Measurements from ENCODE around the gene BEST1. TPM values are rescaled to one million over a fixed set of nuclear protein-coding genes. Genes with fewer than 3 reads are reported as not detected.

The BEST1 gene
- total and polyA plus RNA-seq, 2 donors (not counting 3 experiments of a cell fraction or from before 2014, with no cell fraction given) = 0.04 TPM; not detected in 1

DNA sequence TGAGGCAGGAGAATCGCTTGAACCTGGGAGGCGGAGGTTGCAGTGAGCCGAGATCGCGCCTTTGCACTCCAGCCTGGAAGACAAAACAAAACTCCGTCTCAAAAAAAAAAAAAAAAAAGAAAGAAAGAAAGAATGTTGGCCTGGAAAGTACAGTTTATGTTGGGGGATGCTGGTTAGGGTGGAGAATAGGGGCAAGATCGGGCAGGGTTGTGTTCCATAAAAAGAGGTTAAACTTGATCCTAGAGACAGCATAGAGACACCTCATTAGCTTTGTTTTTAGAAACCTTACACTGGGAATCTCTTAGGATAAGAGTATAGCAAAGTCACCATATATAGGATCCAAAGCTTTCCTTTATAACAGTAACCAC is 19.2 kb downstream of the BEST1 start:
- Histone ChIP-seq H3K4me1 (ENCODE audit: control insufficient read depth, extremely low read depth, insufficient read depth, low read length) (peaks cover 66% of the 10 kb centered on the region), H4K20me1 (replicated peaks; ENCODE audit: control insufficient read depth, extremely low read depth, insufficient read depth, low read length) (no peaks in the 10 kb centered on the region), H3K9ac (replicated peaks; ENCODE audit: extremely low read depth, insufficient read depth, low read length) (no peak overlapping the region), H2AFZ (ENCODE audit: low read depth, low read length) (no peak overlapping the region), H3K4me3 (replicated peaks in 1 of 3; ENCODE audit: insufficient read depth in 1 of 3, low read depth in 1 of 3, low read length in 3 of 3) (no peak overlapping the region), H3K9me1 (replicated peaks; ENCODE audit: control insufficient read depth, extremely low read depth, insufficient read depth, low read length) (no peaks in the 10 kb centered on the region), H3K79me2 (ENCODE audit: control insufficient read depth, insufficient read depth, low read length) (peaks cover 39% of the 10 kb centered on the region), H3K4me2 (ENCODE audit: insufficient read depth, low read length) (peak overlapping the region; percentile 6), H3K27me3 (ENCODE audit: control insufficient read depth in 2 of 2, insufficient read depth in 2 of 2, low read length in 2 of 2) (no peaks in the 10 kb centered on the region), H3K36me3 (ENCODE audit: control insufficient read depth in 2 of 2, extremely low read depth in 1 of 2, insufficient read depth in 2 of 2, low read length in 2 of 2) (peaks cover 11% of the 10 kb centered on the region in 2 experiments), H3K9me3 (replicated peaks; ENCODE audit: control insufficient read depth, insufficient read depth, low read length) (no peaks in the 10 kb centered on the region), H3K27ac (ENCODE audit: insufficient read depth, low read depth, low read length) (peak overlapping the region; percentile 90)
- ChIA-PET POLR2A (interaction anchor here (0.5 to 1.2 kb wide), 2 partner anchors 54 to 56 kb away, joined by 3 read pairs; no protein-coding TSS in a partner anchor), CTCF (interaction anchor here (11.1 kb wide), 1 partner anchor 112 kb away, joined by 147 read pairs; no protein-coding TSS in a partner anchor)
- FAIRE-seq (no peak), DNase-seq (ENCODE audit: low read depth, low spot score) (no peak)
- dilution Hi-C loops (cut with MboI; ENCODE audit: extremely low pct_ligation_motif_present, low sequenced_read_pairs) (no loop called here), intact Hi-C loops (cut with micrococcal nuclease) (loop anchor here (5.0 kb wide), 1 partner anchor 152 kb away; the partner anchor contains the start of gene FADS1)
- BruUV-seq (replicated peaks) = no TSS peak
- TF ChIP-seq, protein P1, sequence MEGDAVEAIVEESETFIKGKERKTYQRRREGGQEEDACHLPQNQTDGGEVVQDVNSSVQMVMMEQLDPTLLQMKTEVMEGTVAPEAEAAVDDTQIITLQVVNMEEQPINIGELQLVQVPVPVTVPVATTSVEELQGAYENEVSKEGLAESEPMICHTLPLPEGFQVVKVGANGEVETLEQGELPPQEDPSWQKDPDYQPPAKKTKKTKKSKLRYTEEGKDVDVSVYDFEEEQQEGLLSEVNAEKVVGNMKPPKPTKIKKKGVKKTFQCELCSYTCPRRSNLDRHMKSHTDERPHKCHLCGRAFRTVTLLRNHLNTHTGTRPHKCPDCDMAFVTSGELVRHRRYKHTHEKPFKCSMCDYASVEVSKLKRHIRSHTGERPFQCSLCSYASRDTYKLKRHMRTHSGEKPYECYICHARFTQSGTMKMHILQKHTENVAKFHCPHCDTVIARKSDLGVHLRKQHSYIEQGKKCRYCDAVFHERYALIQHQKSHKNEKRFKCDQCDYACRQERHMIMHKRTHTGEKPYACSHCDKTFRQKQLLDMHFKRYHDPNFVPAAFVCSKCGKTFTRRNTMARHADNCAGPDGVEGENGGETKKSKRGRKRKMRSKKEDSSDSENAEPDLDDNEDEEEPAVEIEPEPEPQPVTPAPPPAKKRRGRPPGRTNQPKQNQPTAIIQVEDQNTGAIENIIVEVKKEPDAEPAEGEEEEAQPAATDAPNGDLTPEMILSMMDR (IDR thresholded peaks at IDR 0.05; ENCODE audit: extremely low read depth in 1 of 2, insufficient read depth in 1 of 2, low read depth in 1 of 2, low read length in 2 of 2) = no peak
- TF ChIP-seq MYC (IDR thresholded peaks at IDR 0.05; ENCODE audit: low read depth, low read length) (no peak), POLR2AphosphoS5 (IDR thresholded peaks at IDR 0.05; ENCODE audit: insufficient read depth, low read depth, low read length) (no peak), JUN (IDR thresholded peaks at IDR 0.05; ENCODE audit: borderline replicate concordance, insufficient read depth, insufficient read length, low read depth) (no peak)
